ENCODE results near the gene DNM1L.

DNA sequence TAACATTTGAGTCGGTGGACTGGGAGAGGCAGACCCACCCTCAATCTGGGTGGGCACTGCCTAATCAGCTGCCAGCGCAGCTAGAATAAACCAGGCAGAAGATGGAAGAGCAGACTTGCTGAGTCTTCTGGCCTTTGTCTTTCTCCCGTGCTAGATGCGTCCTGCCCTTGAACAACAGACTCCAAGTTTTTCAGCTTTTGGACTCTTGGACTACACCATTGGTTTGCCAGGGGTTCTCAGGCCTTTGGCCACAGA, 27.2 kb upstream of the DNM1L start:
- TF ChIP-seq, protein P1, sequence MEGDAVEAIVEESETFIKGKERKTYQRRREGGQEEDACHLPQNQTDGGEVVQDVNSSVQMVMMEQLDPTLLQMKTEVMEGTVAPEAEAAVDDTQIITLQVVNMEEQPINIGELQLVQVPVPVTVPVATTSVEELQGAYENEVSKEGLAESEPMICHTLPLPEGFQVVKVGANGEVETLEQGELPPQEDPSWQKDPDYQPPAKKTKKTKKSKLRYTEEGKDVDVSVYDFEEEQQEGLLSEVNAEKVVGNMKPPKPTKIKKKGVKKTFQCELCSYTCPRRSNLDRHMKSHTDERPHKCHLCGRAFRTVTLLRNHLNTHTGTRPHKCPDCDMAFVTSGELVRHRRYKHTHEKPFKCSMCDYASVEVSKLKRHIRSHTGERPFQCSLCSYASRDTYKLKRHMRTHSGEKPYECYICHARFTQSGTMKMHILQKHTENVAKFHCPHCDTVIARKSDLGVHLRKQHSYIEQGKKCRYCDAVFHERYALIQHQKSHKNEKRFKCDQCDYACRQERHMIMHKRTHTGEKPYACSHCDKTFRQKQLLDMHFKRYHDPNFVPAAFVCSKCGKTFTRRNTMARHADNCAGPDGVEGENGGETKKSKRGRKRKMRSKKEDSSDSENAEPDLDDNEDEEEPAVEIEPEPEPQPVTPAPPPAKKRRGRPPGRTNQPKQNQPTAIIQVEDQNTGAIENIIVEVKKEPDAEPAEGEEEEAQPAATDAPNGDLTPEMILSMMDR (IDR thresholded peaks at IDR 0.05; ENCODE audit: insufficient read depth, low read length) = no peak
- TF ChIP-seq POLR2AphosphoS5 (IDR thresholded peaks at IDR 0.05; ENCODE audit: low read depth) (no peak), SPI1 (IDR thresholded peaks at IDR 0.05; ENCODE audit: borderline replicate concordance, low read depth) (no peak), GABPA (IDR thresholded peaks at IDR 0.05; ENCODE audit: low read depth) (no peak)
- TF ChIP-seq, protein P2, sequence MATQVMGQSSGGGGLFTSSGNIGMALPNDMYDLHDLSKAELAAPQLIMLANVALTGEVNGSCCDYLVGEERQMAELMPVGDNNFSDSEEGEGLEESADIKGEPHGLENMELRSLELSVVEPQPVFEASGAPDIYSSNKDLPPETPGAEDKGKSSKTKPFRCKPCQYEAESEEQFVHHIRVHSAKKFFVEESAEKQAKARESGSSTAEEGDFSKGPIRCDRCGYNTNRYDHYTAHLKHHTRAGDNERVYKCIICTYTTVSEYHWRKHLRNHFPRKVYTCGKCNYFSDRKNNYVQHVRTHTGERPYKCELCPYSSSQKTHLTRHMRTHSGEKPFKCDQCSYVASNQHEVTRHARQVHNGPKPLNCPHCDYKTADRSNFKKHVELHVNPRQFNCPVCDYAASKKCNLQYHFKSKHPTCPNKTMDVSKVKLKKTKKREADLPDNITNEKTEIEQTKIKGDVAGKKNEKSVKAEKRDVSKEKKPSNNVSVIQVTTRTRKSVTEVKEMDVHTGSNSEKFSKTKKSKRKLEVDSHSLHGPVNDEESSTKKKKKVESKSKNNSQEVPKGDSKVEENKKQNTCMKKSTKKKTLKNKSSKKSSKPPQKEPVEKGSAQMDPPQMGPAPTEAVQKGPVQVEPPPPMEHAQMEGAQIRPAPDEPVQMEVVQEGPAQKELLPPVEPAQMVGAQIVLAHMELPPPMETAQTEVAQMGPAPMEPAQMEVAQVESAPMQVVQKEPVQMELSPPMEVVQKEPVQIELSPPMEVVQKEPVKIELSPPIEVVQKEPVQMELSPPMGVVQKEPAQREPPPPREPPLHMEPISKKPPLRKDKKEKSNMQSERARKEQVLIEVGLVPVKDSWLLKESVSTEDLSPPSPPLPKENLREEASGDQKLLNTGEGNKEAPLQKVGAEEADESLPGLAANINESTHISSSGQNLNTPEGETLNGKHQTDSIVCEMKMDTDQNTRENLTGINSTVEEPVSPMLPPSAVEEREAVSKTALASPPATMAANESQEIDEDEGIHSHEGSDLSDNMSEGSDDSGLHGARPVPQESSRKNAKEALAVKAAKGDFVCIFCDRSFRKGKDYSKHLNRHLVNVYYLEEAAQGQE (IDR thresholded peaks at IDR 0.05; ENCODE audit: insufficient replicate concordance, low read depth) = no peak
